GM18505 (cell line): ENCODE measurements around the gene MED20.

Source experiments
- ATAC-seq: cut with Tn5 transposase; IDR thresholded peaks from one replicate; pipeline ENCODE4 v1.9.1; 2021; ENCODE audit not compliant: unreplicated experiment
- POLR2A ChIP-seq: IDR thresholded peaks from 4 replicates; pipeline ENCODE4 v1.6.1; 2011; ENCODE audit warnings: borderline replicate concordance; ENCODE audit not compliant: insufficient read depth, insufficient read length; ENCODE audit errors: extremely low read depth

Gene MED20

GRCh38 chr6:41881506-41881905 lies 39.4 kb downstream of the MED20 start:
- TF ChIP-seq POLR2A, result no peak
- no peak for ATAC-seq

- ATAC-seq, result no peak
- no peak for TF ChIP-seq POLR2A
Measured at GRCh38 chr6:41878961-41879405, 42.0 kb downstream of the MED20 start.

GRCh38 chr6:41878246-41878645 lies 42.7 kb downstream of the MED20 start:
- no peak for TF ChIP-seq POLR2A
- no peak for ATAC-seq

- ATAC-seq, result no peak
- TF ChIP-seq POLR2A, result no peak
Measured at GRCh38 chr6:41877051-41877680, 43.8 kb downstream of the MED20 start.

- TF ChIP-seq POLR2A, result no peak
- ATAC-seq, result no peak
Measured at GRCh38 chr6:41874741-41875140, 46.2 kb downstream of the MED20 start.

- TF ChIP-seq POLR2A, result no peak
- ATAC-seq, result no peak
Measured at GRCh38 chr6:41872147-41872546, 48.8 kb downstream of the MED20 start.

- ATAC-seq, result no peak
- TF ChIP-seq POLR2A, result no peak
Measured at GRCh38 chr6:41871691-41872090, 49.2 kb downstream of the MED20 start.

GRCh38 chr6:41859356-41859755 lies 61.6 kb downstream of the MED20 start:
- no peak for ATAC-seq
- no peak for TF ChIP-seq POLR2A

GRCh38 chr6:41858703-41859102 lies 62.2 kb downstream of the MED20 start:
- ATAC-seq, result no peak
- no peak for TF ChIP-seq POLR2A
